Uterus (tissue), 2 donors: Measurements from ENCODE around the gene LIN54.

Experiments used
- POLR2A ChIP-seq, 2 donors: fragments of 450-650 bp; IDR thresholded peaks; one replicate each; pipeline ENCODE4 v1.6.1; 2016; ENCODE audit warnings: antibody characterized with exemption in 2 of 2, mild to moderate bottlenecking in 1 of 2, moderate library complexity in 1 of 2
- TF ChIP-seq, protein P1 (sequence below), 4 experiments: fragments of 200-600 bp in 2 of 4; fragments of 450-650 bp in 2 of 4; sonication (generic) in 2 of 4; IDR thresholded peaks; one replicate each; pipeline ENCODE4 v1.5.1; 2016 to 2019; ENCODE audit warnings: antibody characterized with exemption in 4 of 4, mild to moderate bottlenecking in 2 of 4, moderate library complexity in 1 of 4

DNA sequence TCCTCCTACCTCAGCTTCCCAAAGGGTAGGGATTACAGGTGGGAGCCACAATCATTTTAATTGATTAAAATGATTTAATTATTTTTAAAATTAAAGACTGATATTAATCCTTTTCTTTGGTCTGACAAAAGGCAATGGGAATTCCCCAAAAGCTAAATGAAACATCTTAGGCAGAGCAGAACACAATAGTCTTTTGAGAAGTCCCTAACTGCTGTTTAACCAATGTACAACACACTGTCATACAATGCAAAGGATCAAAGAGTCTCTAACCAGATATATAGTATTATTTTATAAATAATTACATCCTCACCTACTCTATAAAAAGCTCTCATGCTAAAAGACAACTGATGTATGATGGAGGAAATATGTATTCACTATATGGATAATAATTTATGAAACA, 63.1 kb downstream of the LIN54 start:
- TF ChIP-seq, protein P1, sequence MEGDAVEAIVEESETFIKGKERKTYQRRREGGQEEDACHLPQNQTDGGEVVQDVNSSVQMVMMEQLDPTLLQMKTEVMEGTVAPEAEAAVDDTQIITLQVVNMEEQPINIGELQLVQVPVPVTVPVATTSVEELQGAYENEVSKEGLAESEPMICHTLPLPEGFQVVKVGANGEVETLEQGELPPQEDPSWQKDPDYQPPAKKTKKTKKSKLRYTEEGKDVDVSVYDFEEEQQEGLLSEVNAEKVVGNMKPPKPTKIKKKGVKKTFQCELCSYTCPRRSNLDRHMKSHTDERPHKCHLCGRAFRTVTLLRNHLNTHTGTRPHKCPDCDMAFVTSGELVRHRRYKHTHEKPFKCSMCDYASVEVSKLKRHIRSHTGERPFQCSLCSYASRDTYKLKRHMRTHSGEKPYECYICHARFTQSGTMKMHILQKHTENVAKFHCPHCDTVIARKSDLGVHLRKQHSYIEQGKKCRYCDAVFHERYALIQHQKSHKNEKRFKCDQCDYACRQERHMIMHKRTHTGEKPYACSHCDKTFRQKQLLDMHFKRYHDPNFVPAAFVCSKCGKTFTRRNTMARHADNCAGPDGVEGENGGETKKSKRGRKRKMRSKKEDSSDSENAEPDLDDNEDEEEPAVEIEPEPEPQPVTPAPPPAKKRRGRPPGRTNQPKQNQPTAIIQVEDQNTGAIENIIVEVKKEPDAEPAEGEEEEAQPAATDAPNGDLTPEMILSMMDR (IDR thresholded peaks at IDR 0.05): no peak
- TF ChIP-seq POLR2A (IDR thresholded peaks at IDR 0.05): no peak
